ENCODE data around the gene GRK5.

DNA sequence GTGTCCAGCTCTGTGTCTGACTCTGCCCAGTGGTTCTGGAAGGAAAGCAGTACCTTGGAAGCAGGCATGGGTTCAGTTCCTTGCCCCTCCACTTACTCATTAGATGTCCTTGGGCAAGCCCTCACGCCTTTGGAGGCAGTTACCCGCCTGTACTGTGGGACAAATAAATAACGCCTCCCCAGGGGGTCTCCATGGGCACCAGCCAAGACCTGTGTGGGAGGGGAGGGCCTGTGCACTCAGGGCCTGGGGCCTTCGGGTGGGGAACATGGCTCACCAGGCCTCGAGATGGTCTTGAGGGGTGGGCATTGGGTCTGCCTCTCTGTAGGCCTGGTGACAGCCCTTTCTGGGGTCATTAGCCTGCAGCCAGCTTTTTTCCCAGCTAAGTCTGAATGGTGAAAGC is 142.0 kb downstream of the GRK5 start:
- TF ChIP-seq, protein P1, sequence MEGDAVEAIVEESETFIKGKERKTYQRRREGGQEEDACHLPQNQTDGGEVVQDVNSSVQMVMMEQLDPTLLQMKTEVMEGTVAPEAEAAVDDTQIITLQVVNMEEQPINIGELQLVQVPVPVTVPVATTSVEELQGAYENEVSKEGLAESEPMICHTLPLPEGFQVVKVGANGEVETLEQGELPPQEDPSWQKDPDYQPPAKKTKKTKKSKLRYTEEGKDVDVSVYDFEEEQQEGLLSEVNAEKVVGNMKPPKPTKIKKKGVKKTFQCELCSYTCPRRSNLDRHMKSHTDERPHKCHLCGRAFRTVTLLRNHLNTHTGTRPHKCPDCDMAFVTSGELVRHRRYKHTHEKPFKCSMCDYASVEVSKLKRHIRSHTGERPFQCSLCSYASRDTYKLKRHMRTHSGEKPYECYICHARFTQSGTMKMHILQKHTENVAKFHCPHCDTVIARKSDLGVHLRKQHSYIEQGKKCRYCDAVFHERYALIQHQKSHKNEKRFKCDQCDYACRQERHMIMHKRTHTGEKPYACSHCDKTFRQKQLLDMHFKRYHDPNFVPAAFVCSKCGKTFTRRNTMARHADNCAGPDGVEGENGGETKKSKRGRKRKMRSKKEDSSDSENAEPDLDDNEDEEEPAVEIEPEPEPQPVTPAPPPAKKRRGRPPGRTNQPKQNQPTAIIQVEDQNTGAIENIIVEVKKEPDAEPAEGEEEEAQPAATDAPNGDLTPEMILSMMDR (IDR thresholded peaks at IDR 0.05), result no peak
- TF ChIP-seq POLR2A (IDR thresholded peaks at IDR 0.05), result no peak

All from thyroid gland (tissue), 4 donors.